ENCODE measurements around the gene LSAMP. TPM values are rescaled to one million over a fixed set of nuclear protein-coding genes. Genes with fewer than 3 reads are reported as not detected.

Gene LSAMP
- total and polyA plus RNA-seq, 9 of the 15 experiments (the other 6 are each of a cell fraction or from before 2014, with no cell fraction given) = 0.09 to 0.11 TPM; not detected in 7

GRCh38 chr3:115885621-115886020 lies 559.7 kb downstream of the LSAMP start (continued):
- no peak for TF ChIP-seq ZNF280B (CRISPR knock-in tag; IDR thresholded peaks at IDR 0.05)
- TF ChIP-seq FOXO4 (CRISPR knock-in tag; IDR thresholded peaks at IDR 0.05) = no peak
- TF ChIP-seq CHCHD3 (CRISPR knock-in tag; IDR thresholded peaks at IDR 0.05) = no peak
- no peak for TF ChIP-seq ASH1L (IDR thresholded peaks at IDR 0.05; ENCODE audit: borderline replicate concordance, low read depth, partially characterized antibody)

- no peaks in the 10 kb centered on the region for H4K20me1 ChIP-seq (replicated peaks; ENCODE audit: control insufficient read depth, insufficient read depth, low read length)
- ChIA-PET POLR2A (no interaction called here), CTCF (ENCODE audit: low intra/inter-chr PET ratio) (no interaction called here)
- DNase-seq (ENCODE audit: extremely low read depth in 1 of 4, low spot score in 3 of 4) (no peak), ATAC-seq (no peak), FAIRE-seq (no peak)
- H3K4me1 ChIP-seq (replicated peaks in 1 of 2; ENCODE audit: control insufficient read depth in 2 of 2, insufficient read depth in 2 of 2, low read length in 2 of 2) = no peaks in the 10 kb centered on the region
- no peaks in the 10 kb centered on the region for H3K27me3 ChIP-seq (ENCODE audit: control insufficient read depth in 2 of 2, insufficient read depth in 2 of 2, low read length in 2 of 2)
- no peaks in the 10 kb centered on the region for H3K79me2 ChIP-seq (ENCODE audit: control insufficient read depth, insufficient read depth, low read length)
- H3K4me2 ChIP-seq (ENCODE audit: insufficient read depth, low read length) = no peak overlapping the region
- no peak overlapping the region for H3K4me3 ChIP-seq
- H3K9me3 ChIP-seq (replicated peaks; ENCODE audit: control insufficient read depth, insufficient read depth, low read depth, low read length) = no peaks in the 10 kb centered on the region
- H3K27ac ChIP-seq (ENCODE audit: extremely low read depth, low read depth, low read length) = no peak overlapping the region
- H3K9me1 ChIP-seq (ENCODE audit: control insufficient read depth, insufficient read depth, low read length) = no peaks in the 10 kb centered on the region
- no TSS peak for BruUV-seq (replicated peaks)
- 0% methylated on average over 1 of the region's 1 CpG for WGBS (ENCODE audit: insufficient coverage, low coverage, missing lambda C conversion rate)
- in situ Hi-C loops (cut with MboI) = no loop called here
- TF ChIP-seq FOXP4 (CRISPR knock-in tag; IDR thresholded peaks at IDR 0.05; ENCODE audit: borderline replicate concordance) = no peak
- TF ChIP-seq ZBTB49 (CRISPR knock-in tag; IDR thresholded peaks at IDR 0.05; ENCODE audit: borderline replicate concordance) = no peak
- TF ChIP-seq SIRT6 (IDR thresholded peaks at IDR 0.05; ENCODE audit: low read depth, low read length) = no peak
- TF ChIP-seq MBD2 (IDR thresholded peaks at IDR 0.05; ENCODE audit: borderline replicate concordance, low read depth) = no peak
- TF ChIP-seq CC2D1A (IDR thresholded peaks at IDR 0.05) = no peak
- no peak for TF ChIP-seq ZNF518B (CRISPR knock-in tag; IDR thresholded peaks at IDR 0.05)
- H2AFZ ChIP-seq (ENCODE audit: low read depth, low read length) = no peak overlapping the region
- H3K36me3 ChIP-seq (ENCODE audit: control insufficient read depth, insufficient read depth, low read length) = no peaks in the 10 kb centered on the region
- H3K9ac ChIP-seq (ENCODE audit: insufficient read depth in 1 of 2, low read depth in 2 of 2, low read length in 2 of 2) = no peak overlapping the region
- intact Hi-C loops (cut with micrococcal nuclease) = no loop called here
Observed at GRCh38 chr3:115877615-115877899, 567.7 kb downstream of the LSAMP start.
